HG03565 (cell line): ENCODE results near the gene UNC93A.
"Not testable (repeated sequence)": the region's sequence is repeated elsewhere in the genome, so short reads cannot be mapped to it uniquely, and the experiment has no call there.

Source experiments
- ATAC-seq: cut with Tn5 transposase; IDR thresholded peaks from one replicate; pipeline ENCODE4 v1.9.1; 2021; ENCODE audit warnings: mild to moderate bottlenecking, moderate library complexity; ENCODE audit not compliant: unreplicated experiment

UNC93A gene

DNA sequence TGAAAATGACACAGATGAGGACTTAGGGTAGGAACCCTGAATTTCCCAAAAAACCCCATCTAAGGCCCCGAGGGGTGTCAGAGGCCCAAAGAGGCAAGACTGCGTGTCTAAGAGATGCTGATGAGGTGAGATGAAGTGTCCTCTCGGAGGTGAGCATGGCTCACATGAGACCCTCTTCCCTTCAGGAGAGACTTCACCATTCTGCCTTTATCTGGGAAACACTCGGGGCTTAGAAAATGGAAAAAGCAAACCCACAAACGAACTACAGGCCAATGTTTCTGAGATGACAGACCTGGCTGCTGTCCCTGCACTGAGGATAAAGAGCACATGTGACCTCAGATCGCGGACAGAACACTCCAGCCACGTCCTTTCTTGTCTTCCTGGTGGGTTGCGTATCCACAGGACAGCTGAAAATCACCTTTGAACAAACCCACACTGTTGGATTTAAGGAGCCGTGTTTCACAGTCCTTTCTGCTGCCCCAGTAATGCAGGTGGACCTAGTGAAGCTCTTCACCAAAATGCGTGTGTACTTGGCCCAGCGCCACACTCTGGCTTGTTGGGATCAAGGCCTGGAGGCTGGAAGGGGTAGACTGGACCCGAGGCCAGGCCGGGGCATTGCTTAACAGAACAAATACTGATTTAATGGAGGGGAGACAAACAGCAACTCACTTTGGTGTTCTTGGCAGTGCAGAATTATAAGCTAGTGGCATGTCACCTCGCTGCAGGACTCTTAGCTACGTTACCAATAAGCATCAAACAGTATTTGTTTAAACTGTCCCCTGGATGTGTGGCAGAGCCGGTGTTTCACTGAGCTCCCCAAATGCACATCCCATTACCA is 18.5 kb downstream of the UNC93A start:
- not testable (repeated sequence) for ATAC-seq

DNA sequence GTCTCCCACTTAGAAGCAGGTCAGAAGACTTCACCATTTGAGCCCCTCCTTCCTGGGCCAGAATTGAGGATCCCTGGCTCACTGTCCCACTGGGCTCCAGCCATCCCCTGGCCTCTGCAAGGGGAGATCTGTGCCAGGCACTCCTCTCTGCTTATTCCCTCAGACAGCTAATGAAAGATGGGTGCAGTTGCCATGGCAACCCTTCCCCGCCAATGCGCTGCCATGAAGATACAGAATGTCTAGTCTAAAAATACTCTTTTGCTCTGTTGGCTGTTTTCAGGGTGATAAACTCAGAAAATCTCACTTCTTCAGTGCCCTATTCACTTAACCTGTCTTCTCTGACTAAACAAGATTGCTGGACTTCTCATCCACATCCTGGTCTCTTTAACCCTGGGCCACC is 20.2 kb downstream of the UNC93A start:
- ATAC-seq, result no peak

DNA sequence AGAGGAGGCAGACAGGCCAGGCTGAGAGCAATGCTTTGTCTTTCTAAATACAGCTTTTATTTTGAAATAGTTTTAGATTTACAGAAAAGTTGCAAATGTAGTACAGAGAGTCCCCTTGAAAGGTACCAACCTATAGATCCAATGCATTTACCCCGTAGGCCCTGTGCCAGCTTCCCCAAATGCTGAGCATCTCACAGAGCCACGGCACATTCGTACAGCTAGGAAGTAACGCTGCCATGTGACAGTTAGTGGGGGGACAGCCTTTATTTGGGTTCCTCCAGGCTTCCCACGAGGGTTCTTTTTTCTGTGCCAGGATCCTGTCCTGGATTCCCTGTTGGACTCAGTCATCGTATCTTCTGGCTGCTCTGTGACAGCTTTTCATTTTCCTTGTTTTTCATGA is 20.6 kb downstream of the UNC93A start:
- ATAC-seq, result not testable (repeated sequence)

DNA sequence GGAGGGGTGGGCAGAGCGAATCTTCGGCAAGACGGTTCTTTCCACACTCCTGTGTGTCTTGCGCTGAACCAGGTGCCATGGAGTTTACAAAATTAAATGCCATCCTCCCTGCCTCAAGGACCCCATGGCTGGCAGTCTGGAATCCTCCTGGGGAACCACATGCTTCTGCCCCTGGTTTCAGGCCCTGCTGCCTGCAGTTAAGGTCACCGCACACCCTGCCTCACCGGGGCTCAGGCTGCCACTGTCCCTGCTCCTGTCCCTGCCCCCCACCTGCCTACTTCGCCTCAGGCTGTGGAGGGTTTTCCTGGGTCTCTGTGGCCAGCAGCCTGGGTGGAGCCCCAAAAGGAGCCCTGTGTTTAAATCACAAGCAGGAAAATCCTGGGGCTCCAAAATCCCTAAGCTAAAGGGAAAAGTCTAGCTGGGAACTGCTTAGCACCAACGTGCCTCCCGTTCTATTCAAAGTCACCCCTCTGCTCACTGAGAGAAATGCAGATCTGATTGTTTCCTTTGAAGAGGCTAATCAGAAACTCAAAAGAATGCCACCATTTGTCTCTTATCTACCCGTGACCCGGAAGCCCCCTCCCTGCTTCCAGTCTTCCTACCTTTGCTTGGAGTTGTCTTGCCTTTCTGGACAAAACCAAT is 23.2 kb downstream of the UNC93A start:
- no peak for ATAC-seq

DNA sequence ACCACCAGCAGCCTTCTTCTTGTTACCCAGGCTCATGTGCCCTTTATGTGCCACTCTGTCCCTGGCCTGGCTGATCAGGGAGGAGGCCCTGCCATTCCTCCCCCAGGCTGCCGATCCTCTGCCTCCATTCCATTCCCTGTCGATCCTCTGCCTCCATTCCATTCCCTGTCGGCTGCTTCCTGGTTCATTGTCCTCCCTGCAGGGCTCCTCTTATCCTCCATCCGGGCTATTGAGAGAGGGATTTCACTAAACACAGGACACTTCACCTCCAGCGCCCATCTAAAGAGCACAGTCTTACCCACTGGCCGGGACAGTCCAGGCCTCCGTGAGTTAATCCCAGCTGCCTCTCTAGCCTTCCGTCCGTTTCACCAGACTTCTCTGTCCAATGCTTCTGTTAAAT is 26.1 kb downstream of the UNC93A start:
- no peak for ATAC-seq

DNA sequence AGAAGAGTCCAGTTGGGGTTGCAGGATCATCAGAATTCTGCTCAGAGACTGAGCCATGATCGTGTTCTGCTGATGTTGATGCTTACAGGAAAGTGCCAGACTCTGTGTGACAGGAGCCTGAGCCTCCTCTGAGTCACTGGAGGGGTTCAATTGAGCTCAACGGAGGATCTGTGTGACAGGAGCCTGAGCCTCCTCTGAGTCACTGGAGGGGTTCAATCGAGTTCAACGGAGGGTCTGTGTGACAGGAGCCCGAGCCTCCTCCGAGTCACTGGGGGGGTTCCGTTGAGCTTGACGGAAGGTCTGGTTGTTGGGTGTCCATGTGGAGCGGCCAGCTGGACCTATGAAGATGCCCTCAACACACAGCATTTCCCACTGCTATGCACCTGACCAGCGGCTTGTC is 27.2 kb downstream of the UNC93A start:
- not testable (repeated sequence) for ATAC-seq

DNA sequence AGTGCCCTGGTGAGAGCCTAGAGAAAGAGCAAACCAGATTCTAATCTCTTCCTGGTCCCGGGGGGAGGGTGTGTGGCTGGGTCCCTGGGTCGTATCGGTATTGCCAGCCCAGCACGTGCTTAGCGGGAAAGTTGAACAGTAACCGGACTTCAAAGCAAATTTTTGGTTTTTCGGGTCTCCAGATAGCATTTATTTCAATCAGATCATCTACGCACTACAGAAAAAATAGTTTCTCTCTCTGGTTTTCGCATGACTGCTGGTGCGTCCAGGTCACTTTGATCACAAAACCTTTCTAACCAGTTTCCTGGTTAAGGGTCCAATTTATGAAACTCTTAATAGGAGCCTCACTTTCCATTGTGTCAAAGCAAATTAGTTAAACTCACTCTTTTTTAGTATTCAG is 27.7 kb downstream of the UNC93A start:
- ATAC-seq, result not testable (repeated sequence)

DNA sequence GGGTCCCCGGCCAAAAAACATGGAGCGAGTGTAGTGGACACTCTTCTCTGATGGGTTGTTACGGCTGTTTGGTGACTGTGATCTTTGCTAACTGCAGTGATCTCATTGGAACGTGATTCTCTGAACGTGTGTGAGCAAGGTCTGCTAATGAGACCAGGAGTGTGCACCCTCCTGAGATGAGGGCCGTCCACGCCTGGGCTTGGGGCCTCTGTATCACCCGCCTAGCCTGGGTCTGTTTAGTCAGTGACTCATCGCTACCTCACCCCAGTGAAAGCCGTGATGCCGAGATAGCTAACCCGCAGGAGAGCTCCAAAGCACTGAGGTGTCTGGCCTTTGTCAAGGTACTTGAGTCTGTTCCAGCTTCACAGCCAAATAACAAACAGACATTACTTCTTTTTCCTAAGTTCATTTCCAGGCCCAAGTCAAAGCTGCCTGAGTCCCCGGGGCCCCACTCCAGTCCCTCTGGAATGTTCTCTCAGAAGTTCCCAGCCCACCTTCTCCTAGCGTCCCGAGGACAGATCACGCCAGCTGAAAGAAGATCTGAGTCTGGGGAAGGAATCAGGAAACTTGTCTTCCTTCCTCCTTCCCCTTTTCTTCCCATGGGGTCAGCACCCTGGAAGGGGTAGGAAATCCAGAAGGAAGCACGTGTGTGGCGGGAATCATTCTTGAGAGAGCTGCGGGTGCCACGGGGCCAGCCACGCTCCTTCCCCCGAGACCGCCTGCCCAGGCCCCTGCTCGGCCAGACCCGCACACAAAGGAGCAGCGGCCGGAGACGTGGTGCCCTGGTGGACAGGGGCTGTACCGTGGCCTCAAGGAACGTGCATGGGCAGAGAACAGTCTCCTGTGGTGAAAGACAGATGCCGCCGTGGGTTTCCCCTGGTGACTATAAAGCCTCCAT is 29.0 kb downstream of the UNC93A start:
- not testable (repeated sequence) for ATAC-seq

DNA sequence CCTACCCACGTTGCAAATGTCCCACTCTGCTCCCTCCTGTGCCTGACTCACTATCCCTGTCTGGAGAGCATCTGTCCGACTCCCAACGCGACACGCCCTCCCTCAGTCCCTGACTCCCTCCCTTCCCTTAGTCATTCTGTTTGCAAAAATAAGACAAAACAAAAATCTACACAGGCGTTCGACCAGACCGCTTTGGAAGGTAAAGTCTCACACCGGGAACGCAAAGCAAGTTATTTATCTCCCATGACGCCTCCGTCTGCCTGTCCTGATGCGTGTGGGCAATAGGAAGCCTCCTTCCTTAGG is 29.6 kb downstream of the UNC93A start:
- ATAC-seq, result not testable (repeated sequence)

DNA sequence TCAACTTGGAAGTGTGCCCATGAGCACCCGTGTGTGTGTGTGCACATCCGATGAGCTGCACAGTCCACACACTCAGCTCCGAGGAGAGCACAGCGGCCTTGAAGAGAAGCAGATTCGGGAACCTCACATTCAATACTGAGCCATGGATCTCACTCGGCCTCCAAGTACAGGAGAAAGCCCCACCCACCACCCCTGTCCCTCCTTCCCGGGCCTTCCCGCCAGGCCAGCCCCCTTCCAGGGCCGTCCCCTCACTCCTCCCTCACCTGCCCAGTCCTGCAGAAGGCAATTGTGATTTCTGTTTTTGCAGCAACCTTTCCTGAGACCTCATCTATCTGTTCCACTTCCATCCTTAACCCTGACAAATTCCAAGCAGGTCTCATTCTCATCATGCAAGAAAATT is 30.1 kb downstream of the UNC93A start:
- not testable (repeated sequence) for ATAC-seq

DNA sequence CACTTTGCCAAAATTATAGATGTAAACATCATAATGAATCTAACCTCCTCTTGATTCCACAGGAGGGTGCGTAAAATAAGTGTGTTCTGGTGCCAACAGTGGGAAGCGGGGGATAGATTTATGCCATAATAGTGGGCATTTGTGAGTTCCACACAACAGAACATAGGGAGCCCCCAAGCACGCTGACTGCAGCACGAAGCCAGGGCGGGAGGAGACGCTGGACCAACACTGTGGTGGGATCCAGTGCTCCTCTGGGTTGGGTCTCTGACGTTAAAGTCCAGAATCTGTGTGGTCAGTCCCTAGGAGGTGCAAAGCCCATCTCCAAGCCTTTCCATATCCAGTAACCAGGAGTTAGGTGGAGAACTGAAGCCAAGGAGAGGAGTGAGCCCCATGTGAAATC is 32.0 kb downstream of the UNC93A start:
- ATAC-seq, result no peak

DNA sequence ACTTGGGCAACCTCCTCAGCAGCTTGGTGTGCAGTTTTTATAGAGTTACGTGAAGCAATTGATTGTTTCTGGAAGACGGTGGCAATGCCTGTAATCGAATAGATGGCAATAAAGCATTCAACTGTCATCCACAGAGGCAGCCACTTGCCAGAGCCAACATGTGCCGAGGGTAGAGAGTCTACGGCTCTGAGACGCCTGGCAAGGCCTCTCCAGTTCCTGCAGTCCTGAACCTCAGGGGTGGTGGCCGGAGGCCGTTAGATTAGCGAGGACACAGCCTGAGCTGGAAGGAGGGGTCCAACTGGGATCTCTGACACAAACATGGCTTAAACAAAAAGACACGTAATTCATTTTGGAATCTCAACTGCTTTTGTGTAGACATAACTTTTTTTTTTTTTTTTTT is 33.0 kb downstream of the UNC93A start:
- ATAC-seq, result no peak

DNA sequence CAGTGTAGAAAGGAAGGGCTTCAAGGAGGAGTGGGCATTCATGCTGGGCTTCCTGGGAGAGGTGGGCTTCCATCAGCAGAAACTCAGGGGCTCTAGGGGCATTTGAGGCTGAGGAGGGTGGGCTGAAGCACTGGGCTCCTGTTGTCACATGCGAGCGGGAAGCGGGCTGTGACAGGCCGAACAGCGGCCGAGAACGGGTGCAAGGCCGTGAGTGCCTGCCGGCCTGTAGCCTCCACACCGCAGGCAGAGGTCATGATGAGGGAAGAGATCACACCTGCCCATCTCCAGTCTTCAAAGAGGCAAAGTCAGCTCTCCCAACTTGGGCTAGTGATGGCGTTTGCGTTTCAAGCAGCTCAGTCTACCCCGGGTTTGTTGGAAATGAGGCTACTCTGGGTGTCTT is 34.7 kb downstream of the UNC93A start:
- ATAC-seq, result no peak

DNA sequence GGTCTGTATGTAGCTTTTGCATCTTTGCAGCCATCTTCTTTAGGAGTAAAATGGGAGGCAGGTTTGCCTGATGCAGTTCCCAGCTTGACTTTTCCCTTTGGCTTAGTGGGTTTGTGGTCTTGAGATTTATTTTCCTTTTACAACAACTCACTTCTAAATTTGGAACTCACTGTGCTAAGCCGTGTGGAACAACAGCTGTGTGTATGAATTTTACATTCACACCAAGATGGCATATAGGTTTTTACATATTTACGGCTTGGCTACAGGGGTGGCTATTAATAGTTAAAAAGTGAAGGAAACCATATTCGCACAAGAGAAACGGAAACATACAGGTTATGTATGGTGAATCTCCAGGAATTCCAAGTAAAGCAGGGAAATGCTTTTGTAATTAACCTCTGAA is 36.3 kb downstream of the UNC93A start:
- ATAC-seq, result no peak

DNA sequence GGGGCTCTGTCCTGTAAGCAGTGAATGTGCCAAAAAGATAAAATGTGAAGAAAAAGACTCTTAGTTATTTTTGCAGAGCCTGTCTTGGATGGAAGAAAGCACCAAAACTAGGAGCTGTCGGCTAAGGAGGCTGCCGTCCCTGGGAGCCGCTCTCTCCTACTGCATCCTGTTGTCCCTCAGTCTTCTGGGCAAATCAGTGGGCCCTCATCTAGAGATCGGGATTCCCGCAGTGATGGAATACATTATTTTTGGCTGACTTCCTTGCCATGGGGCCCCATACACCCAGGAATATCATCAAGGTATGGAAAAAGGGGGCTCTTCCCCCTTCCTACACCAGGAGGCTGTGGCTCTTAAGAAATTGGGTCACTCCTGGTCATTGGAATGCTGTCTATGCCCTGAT is 37.0 kb downstream of the UNC93A start:
- ATAC-seq, result no peak

DNA sequence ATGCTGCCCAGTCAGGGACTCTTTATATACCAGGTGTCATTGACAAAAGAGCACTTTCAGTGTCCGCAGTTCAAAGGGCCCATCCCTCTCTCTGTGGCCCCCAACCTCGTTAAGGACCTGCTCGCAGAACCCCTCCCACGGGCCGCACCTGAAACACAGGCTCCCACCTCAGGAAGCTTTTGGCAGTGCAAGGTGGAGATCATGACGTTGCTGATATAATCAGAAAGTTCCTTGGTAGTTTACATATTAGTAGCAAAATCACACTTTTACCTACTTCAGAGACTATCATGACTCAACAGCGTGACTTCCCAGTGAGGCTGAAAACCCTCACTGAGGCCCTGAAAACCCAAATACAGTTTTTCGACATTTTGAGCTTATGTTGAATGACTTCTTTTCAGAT is 37.9 kb downstream of the UNC93A start:
- no peak for ATAC-seq

DNA sequence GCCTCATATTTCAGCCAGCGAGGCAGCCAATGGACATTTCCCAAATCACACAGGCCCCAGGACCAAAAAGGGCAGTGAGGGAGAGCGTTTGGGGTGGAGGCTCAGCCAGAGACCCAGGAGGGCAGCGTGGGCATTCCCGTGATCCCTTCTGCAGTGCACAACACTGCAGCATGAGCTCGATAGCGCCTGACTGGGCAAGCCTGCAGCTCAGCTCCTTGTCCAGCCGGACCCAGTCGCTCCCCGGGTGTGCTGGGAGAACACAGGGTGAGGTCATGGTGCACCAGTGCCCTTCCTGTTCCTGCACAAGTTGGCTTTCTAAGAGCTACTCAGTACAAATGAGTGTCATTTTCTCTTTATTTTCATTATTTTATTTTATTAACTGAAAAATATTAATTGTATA is 39.6 kb downstream of the UNC93A start:
- ATAC-seq, result no peak

DNA sequence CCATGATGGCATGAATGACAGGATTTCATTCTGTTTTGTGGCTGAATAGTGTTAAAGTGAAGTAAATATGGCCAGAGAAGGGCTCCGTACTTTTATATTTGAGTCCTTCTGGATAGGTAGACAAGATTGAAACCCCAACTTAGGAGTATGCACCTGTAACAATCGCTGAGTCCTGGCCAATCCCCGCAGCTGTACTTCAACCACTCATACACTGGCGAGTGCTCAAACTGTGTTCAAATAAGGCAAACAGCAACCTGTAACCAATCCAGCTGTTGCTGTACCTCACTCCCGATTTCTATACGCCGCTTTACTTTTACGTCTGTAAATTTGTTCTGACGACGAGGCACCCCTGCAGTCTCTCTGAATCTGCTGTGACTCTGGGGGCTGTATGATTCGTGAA is 40.5 kb downstream of the UNC93A start:
- ATAC-seq, result no peak

DNA sequence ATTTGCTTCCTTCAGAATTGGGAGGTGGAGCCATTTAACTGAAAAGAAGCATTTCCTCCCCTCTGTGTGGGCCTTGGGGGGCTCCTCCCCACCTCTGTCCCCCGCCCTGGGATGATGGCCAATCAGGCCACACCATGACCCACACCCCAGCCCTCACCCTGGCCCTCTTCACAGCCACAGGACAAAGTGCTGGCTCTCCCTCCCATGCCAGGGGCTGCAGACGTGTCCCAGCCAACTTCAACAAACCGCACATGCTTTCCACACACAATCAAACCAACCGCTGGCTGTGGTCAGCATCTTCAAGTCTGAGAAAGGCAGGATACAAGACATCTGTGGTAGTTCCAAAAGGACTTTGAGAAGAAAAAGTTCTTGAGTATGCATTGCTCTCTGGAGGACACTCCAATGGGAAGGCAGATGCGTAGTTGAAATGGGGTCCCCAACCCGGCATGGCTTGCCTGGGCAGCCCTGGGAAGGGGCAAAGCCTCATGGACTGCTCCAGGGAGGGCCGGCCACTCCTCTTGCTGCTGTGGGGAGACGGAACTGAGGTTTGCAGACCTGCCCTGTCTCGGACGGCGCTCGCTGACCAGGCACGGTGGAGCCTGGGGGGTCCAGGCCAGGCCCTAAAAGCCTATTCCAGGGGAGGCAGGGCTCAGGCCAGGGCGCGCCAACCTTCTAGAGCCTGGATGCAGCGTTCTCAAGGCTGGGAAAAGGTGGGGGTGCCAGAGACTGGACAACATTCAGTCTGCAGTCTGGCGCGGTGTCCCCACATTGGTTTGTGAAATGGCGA is 45.9 kb downstream of the UNC93A start:
- no peak for ATAC-seq

DNA sequence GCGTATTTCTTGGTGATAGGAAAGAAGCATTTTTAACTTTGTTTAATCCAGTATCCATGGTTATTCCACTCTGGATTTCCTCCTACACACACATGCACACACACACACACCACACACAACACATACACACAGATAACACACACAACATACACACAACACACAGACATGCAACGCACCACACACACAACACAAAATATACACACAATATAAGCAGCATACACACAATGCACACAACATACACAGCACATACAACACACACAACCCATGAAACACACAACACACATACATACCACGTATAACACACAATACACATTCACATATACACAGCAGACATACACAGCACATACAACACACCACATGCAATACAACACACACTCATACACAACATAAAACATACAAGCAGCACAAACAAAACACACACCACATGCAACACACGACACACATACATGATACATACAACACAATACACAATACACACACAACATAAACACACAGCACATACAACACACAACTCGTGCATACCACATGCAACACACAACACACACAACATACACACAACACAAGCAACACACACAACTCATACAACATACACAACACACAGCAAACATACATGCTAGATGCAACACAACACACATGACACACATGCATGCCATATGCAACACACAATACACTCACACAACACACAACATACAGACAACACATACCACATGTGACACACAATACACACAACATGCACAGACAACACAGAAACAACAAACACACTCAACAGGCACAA is 46.7 kb downstream of the UNC93A start:
- no peak for ATAC-seq
